HEK293 (cell line): ENCODE data around the gene THTPA.

Experiments
- CTCF ChIP-seq: fragments of 450-650 bp; formaldehyde crosslinking; IDR thresholded peaks from 2 replicates; pipeline ENCODE4 v1.5.1; 2016; ENCODE audit warnings: missing biosample characterization, missing genetic modification characterization
- KLF9 ChIP-seq: fragments of 450-650 bp; formaldehyde crosslinking; IDR thresholded peaks from 2 replicates; pipeline ENCODE4 v1.5.1; 2016; ENCODE audit warnings: missing biosample characterization, missing genetic modification characterization, low read depth
- TF ChIP-seq, protein P1 (sequence below): fragments of 450-650 bp; formaldehyde crosslinking; IDR thresholded peaks from 2 replicates; pipeline ENCODE4 v1.5.1; 2017; ENCODE audit warnings: missing biosample characterization, missing genetic modification characterization

GRCh38 chr14:23571701-23572523, 15.8 kb downstream of the THTPA start:
- TF ChIP-seq CTCF (no peak), KLF9 (no peak)
- TF ChIP-seq, protein P1, sequence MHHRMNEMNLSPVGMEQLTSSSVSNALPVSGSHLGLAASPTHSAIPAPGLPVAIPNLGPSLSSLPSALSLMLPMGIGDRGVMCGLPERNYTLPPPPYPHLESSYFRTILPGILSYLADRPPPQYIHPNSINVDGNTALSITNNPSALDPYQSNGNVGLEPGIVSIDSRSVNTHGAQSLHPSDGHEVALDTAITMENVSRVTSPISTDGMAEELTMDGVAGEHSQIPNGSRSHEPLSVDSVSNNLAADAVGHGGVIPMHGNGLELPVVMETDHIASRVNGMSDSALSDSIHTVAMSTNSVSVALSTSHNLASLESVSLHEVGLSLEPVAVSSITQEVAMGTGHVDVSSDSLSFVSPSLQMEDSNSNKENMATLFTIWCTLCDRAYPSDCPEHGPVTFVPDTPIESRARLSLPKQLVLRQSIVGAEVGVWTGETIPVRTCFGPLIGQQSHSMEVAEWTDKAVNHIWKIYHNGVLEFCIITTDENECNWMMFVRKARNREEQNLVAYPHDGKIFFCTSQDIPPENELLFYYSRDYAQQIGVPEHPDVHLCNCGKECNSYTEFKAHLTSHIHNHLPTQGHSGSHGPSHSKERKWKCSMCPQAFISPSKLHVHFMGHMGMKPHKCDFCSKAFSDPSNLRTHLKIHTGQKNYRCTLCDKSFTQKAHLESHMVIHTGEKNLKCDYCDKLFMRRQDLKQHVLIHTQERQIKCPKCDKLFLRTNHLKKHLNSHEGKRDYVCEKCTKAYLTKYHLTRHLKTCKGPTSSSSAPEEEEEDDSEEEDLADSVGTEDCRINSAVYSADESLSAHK (tag by site-specific recombination) = no peak
